Mammary epithelial cell (primary cell): ENCODE data around the gene ZNF695.

ENCODE experiments used
- CTCF ChIP-seq, 2 donors: IDR thresholded peaks in 1 of 2; conservative IDR thresholded peaks in 1 of 2; 2 replicates each; pipeline ENCODE4 v1.5.1; 2011 to 2012; ENCODE audit warnings: inconsistent platforms in 2 of 2, low read length in 2 of 2, mild to moderate bottlenecking in 2 of 2, control low read depth in 1 of 2, low read depth in 1 of 2; ENCODE audit not compliant: insufficient read depth in 1 of 2; ENCODE audit errors: extremely low read depth in 1 of 2
- EZH2 ChIP-seq: IDR thresholded peaks from 2 replicates; pipeline ENCODE4 v1.6.1; 2012; ENCODE audit warnings: low read length, inconsistent platforms, borderline replicate concordance

GRCh38 chr1:246978785-246979184 is 29.1 kb downstream of the ZNF695 start:
- TF ChIP-seq CTCF (conservative IDR thresholded peaks at IDR 0.05 in 1 of 2, IDR thresholded peaks at IDR 0.05 in 1 of 2; ENCODE audit: extremely low read depth in 1 of 2, insufficient read depth in 1 of 2, low read depth in 1 of 2, low read length in 2 of 2), result no peak
- no peak for TF ChIP-seq EZH2
